A673 (cell line): Measurements from ENCODE around the gene NKX1-1. TPM values are rescaled to one million over a fixed set of nuclear protein-coding genes. Genes with fewer than 3 reads are reported as not detected.
A peak's percentile ranks its signal among the peaks of the same experiment; 100 is the strongest.

ENCODE experiments used
- BruUV-seq: library from RNA; stranded (reverse); fragments of 400-500 nt; replicated peaks from 2 replicates; lab custom pipeline; 2021; lab: Mats Ljungman, UMichigan
- CTCF ChIA-PET: fragments of 300-600 bp; sonication (Branson Sonifier 250); formaldehyde crosslinking; loops from one replicate; lab custom pipeline; 2022; ENCODE audit warnings: antibody characterized with exemption; lab: Charles Lee
- POLR2A ChIA-PET: fragments of 300-600 bp; sonication (Branson Sonifier 250); formaldehyde crosslinking; loops from one replicate; lab custom pipeline; 2022; ENCODE audit warnings: antibody characterized with exemption; ENCODE audit not compliant: low non-redundant PET; lab: Charles Lee
- DNase-seq: peaks from one replicate; pipeline ENCODE4 v3.0.0-alpha.2; 2015; ENCODE audit warnings: low spot score
- H3K27ac ChIP-seq: fragments of 200-600 bp; sonication (generic); 2 replicates; pipeline ENCODE4 v1.5.1; 2016; ENCODE audit warnings: mixed run types, low read depth, mild to moderate bottlenecking, mixed read lengths, antibody characterized with exemption, low read length; ENCODE audit not compliant: poor library complexity, severe bottlenecking
- H3K27me3 ChIP-seq: fragments of 200-600 bp; sonication (generic); replicated peaks from 2 replicates; pipeline ENCODE4 v1.6.1; 2017; ENCODE audit warnings: mixed run types, low read depth, mild to moderate bottlenecking, mixed read lengths, antibody characterized with exemption, low read length; ENCODE audit not compliant: insufficient read depth, poor library complexity
- H3K36me3 ChIP-seq: fragments of 200-600 bp; sonication (generic); 2 replicates; pipeline ENCODE4 v1.6.1; 2016; ENCODE audit warnings: mixed run types, mild to moderate bottlenecking, mixed read lengths, antibody characterized with exemption, low read length; ENCODE audit not compliant: insufficient read depth, poor library complexity, severe bottlenecking
- H3K4me1 ChIP-seq: fragments of 200-600 bp; sonication (generic); 2 replicates; pipeline ENCODE4 v1.6.1; 2017; ENCODE audit warnings: mixed run types, mild to moderate bottlenecking, mixed read lengths, antibody characterized with exemption, low read length; ENCODE audit not compliant: insufficient read depth, poor library complexity, severe bottlenecking
- H3K4me3 ChIP-seq: fragments of 200-600 bp; sonication (generic); 2 replicates; pipeline ENCODE4 v1.5.1; 2016; ENCODE audit warnings: low read depth, mixed run types, mild to moderate bottlenecking, mixed read lengths, low read length; ENCODE audit not compliant: poor library complexity, severe bottlenecking
- H3K9me3 ChIP-seq: fragments of 200-600 bp; sonication (generic); 2 replicates; pipeline ENCODE4 v1.6.1; 2016; ENCODE audit warnings: mixed run types, low read depth, mild to moderate bottlenecking, mixed read lengths, antibody characterized with exemption, low read length; ENCODE audit not compliant: poor library complexity, severe bottlenecking
- CTCF ChIP-seq: fragments of 300-800, 200-600 bp; sonication (generic); conservative IDR thresholded peaks from 2 replicates; pipeline ENCODE4 v1.5.1; 2017; ENCODE audit warnings: low read depth, mild to moderate bottlenecking, antibody characterized with exemption, low read length, moderate library complexity, mixed read lengths
- EZH2 ChIP-seq: fragments of 200-600 bp; sonication (generic); IDR thresholded peaks from 2 replicates; pipeline ENCODE4 v1.6.1; 2017; ENCODE audit warnings: borderline replicate concordance, low read depth, mild to moderate bottlenecking, mixed read lengths, antibody characterized with exemption, low read length; ENCODE audit not compliant: poor library complexity, severe bottlenecking
- intact Hi-C: fragments of 100-400 bp; cut with micrococcal nuclease; formaldehyde crosslinking; loops from one replicate; pipeline ENCODE4 v1.10.0; 2022; ENCODE audit not compliant: unreplicated experiment
- total RNA-seq: library from RNA; stranded (reverse); gene quantifications from 2 replicates; pipeline ENCODE4 v1.2.3, GENCODE V29; 2021

Gene NKX1-1
- total RNA-seq, 1 experiment from 2014 or later: not detected

GRCh38 chr4:1405254-1405635 lies 997 bp downstream of the NKX1-1 start:
- ChIA-PET POLR2A (no interaction called here), CTCF (no interaction called here)
- TF ChIP-seq CTCF (no peak), EZH2 (no peak)
- Histone ChIP-seq H3K9me3 (no peaks in the 10 kb centered on the region), H3K4me1 (no peaks in the 10 kb centered on the region), H3K4me3 (no peak overlapping the region), H3K36me3 (no peaks in the 10 kb centered on the region), H3K27me3 (peaks cover 98% of the 10 kb centered on the region), H3K27ac (no peak overlapping the region)
- no TSS peak for BruUV-seq
- DNase-seq: no peak
- intact Hi-C loops: no loop called here

DNA sequence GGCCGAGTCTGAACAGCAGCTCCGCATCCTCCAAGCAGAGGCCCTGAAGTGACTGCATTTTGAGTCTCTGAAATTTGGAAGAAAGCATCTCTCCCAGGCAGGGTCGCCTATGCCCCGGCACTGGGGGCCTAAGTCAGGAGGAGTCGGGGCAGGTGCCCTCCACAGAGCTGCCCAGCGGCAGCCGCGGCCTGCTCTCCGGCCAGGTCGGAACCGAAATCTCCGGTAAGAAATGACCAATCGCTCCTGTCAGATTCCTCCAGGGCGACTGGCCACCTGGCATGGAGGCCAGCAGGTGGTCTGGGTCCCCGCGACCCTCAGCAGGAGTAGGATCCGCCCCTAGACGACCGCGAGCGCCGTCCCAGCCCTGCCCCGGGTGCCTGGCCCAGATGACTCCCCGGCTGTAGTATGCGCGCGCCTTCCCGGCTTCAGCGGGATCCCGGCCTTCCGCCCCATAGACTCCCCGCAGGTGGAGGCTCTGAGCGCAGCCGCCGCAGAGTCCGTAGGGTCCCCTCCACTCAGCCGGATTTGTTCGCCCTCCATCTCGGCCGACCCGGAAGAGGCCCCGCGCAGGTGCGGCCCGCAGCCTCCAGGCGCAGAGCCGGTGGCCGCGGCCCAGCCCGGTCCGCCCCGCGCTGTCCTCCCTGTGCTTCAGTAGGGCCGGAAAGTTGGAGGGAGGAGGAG lies 1.5 kb downstream of the NKX1-1 start:
- H3K9me3 ChIP-seq: no peaks in the 10 kb centered on the region
- TF ChIP-seq CTCF: no peak
- no peak for TF ChIP-seq EZH2
- CTCF ChIA-PET: no interaction called here
- H3K27me3 ChIP-seq: peaks cover 94% of the 10 kb centered on the region
- H3K36me3 ChIP-seq: no peaks in the 10 kb centered on the region
- no peak overlapping the region for H3K4me3 ChIP-seq
- no peak overlapping the region for H3K27ac ChIP-seq
- no peaks in the 10 kb centered on the region for H3K4me1 ChIP-seq
- intact Hi-C loops: no loop called here
- BruUV-seq: no TSS peak
- POLR2A ChIA-PET: no interaction called here
- DNase-seq: no peak

- no TSS peak for BruUV-seq
- no peaks in the 10 kb centered on the region for H3K36me3 ChIP-seq
- no peaks in the 10 kb centered on the region for H3K4me1 ChIP-seq
- ChIA-PET POLR2A (no interaction called here), CTCF (no interaction called here)
- H3K4me3 ChIP-seq: no peak overlapping the region
- TF ChIP-seq EZH2: peak; percentile 100
- no peak for TF ChIP-seq CTCF
- no peak overlapping the region for H3K27ac ChIP-seq
- peaks cover 85% of the 10 kb centered on the region for H3K27me3 ChIP-seq
- DNase-seq: no peak
- no peaks in the 10 kb centered on the region for H3K9me3 ChIP-seq
- intact Hi-C loops: no loop called here
Measured at GRCh38 chr4:1403591-1404572, 2.4 kb downstream of the NKX1-1 start.
